GM12872 (cell line): ENCODE results near the gene LRP1-AS.

Experiments used
- TF ChIP-seq, protein P1 (sequence below): IDR thresholded peaks from 3 replicates; pipeline ENCODE4 v1.5.1; 2011; ENCODE audit warnings: low read depth, mild to moderate bottlenecking, low read length, moderate library complexity; ENCODE audit not compliant: insufficient read depth

LRP1-AS gene

GRCh38 chr12:57185403-57185802 is 38.0 kb upstream of the LRP1-AS start:
- TF ChIP-seq, protein P1, sequence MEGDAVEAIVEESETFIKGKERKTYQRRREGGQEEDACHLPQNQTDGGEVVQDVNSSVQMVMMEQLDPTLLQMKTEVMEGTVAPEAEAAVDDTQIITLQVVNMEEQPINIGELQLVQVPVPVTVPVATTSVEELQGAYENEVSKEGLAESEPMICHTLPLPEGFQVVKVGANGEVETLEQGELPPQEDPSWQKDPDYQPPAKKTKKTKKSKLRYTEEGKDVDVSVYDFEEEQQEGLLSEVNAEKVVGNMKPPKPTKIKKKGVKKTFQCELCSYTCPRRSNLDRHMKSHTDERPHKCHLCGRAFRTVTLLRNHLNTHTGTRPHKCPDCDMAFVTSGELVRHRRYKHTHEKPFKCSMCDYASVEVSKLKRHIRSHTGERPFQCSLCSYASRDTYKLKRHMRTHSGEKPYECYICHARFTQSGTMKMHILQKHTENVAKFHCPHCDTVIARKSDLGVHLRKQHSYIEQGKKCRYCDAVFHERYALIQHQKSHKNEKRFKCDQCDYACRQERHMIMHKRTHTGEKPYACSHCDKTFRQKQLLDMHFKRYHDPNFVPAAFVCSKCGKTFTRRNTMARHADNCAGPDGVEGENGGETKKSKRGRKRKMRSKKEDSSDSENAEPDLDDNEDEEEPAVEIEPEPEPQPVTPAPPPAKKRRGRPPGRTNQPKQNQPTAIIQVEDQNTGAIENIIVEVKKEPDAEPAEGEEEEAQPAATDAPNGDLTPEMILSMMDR = no peak

- TF ChIP-seq, protein P1 = no peak
These were observed 36.7 kb upstream of the LRP1-AS start for GRCh38 chr12:57183939-57184725.

DNA sequence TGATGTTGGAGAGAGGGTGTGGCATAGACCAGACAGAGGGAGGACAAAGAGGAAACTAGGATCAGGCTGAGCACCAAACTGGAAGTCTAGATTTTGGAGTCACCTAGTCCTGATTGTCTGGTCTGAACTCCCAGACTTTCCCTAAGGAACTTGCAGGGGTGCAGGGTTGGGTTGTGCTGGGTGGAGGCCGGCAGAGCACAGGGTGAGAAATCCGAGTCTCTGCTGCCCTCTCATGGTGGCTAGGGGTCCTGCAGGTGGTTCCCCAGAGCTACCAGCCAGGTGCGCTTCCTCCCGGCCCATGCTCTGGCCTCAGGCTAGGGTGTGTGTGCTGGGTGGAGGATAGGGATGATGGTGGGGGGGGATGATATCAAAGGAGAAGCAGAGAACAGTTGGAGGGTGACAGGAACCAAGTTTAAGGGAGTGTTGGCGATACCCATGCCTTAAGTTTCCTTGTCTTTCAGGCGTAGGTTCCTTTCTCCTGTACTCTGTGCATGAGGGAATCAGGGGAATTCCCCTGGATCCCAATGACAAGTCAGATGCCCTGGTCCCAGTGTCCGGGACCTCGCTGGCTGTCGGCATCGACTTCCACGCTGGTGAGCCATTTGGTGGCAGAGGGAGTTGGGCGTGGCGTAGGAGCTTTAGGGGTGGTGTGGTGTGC is 35.6 kb upstream of the LRP1-AS start:
- TF ChIP-seq, protein P1 = peak; percentile 97

DNA sequence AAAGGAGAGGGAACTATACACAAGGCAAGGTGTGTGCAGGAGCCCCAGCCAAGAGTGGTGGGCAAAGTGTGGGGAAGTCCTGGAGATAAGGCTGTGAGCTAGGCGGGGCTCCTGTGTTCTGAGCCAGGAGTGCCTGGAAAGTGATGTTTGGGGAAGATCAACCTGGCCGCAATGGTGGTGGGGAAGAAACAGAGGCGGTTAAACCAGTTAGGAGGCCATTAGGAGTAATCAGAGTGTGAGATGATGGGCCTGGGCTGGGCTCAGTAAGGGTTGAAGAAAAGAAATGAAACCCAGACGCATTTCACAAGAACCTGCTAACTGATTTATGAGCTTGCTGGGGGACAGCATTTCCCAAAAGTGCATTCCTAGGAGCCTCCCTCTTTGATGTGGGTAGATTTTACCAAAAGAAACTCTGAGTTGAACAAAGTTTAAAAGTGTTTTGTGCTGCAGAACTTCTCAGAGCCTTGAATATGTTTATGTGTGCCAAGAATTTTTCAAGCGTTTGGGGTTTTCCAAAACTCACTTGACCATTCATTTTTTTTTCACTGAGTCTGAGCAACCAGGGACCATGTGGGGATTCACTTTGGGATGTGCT is 34.2 kb upstream of the LRP1-AS start:
- TF ChIP-seq, protein P1 = no peak

DNA sequence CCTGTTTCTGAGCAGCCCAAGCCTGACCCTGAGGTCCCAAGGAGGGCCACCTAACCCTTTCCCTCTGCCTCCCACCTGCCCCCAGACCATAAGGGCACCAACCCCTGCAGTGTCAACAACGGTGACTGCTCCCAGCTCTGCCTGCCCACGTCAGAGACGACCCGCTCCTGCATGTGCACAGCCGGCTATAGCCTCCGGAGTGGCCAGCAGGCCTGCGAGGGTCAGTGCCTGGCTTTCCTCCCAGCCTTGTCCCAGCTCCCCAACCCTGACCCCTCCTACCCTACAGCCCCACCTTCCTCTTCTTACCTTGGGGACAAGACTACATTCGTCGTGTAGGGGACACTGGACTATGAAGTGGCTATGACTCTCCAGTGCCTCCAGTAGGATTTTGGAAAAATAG is 33.7 kb upstream of the LRP1-AS start:
- TF ChIP-seq, protein P1 = no peak

GRCh38 chr12:57180321-57180989 is 33.0 kb upstream of the LRP1-AS start:
- TF ChIP-seq, protein P1 = no peak
